Hematopoietic multipotent progenitor cell treated with erythropoietin and hydrocortisone succinate and interleukin-3 and kit ligand, for 8 days (in vitro differentiated cells): ENCODE results near the gene EID1.
A peak's percentile ranks its signal among the peaks of the same experiment; 100 is the strongest.

ENCODE experiments used
- DNase-seq: peaks from one replicate; pipeline ENCODE4 v3.0.0-alpha.2; 2015

The EID1 gene

GRCh38 chr15:48914717-48915116 is 36.8 kb downstream of the EID1 start:
- DNase-seq: peak; percentile 23

GRCh38 chr15:48915861-48916260 is 37.9 kb downstream of the EID1 start:
- no peak for DNase-seq

GRCh38 chr15:48916721-48917120 is 38.8 kb downstream of the EID1 start:
- DNase-seq: no peak

DNA sequence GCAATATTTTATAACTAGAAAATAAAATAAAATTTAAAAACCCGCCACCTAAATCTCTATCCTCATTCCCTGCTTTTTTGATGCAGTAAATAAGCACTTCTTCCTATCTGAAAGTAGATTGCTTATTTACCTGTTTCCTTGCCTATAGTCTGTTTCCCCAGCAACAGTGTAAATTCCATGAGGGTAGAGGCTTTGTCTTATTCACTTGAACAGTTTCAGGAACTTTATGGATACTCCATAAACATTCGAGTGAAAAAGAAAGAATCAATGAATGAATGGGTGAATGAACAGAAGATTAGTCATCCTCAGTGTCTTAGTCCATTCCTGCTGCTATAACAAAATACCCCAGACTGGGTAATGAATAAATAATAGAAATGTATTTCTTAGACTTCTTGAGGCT is 44.1 kb downstream of the EID1 start:
- DNase-seq: no peak

- no peak for DNase-seq
Observed at GRCh38 chr15:48924528-48925393, 46.8 kb downstream of the EID1 start.

DNA sequence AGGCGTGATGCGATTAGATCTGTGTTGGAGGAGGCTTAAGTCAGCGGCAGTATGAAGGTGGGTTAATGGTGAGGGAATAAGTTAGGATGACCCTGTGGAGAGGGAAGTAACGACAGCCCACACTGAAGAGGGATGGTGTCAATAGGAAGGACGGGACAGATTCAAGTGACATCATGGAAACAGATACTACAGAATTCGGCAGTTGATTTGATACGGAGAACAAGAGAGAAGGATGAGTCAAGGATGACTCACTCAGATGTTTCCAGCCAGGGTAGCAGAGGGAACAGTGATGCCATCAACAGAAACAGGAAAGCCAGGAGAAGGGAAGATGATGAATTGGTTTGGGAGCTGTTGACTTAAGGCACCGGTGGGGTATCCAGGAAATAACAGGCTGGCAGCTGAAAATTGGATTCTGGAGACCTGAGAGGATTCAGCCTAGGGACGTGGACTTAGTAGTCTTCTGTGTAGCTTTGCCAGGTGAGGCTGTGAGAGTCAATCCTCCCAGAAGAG is 47.8 kb downstream of the EID1 start:
- DNase-seq: no peak

DNA sequence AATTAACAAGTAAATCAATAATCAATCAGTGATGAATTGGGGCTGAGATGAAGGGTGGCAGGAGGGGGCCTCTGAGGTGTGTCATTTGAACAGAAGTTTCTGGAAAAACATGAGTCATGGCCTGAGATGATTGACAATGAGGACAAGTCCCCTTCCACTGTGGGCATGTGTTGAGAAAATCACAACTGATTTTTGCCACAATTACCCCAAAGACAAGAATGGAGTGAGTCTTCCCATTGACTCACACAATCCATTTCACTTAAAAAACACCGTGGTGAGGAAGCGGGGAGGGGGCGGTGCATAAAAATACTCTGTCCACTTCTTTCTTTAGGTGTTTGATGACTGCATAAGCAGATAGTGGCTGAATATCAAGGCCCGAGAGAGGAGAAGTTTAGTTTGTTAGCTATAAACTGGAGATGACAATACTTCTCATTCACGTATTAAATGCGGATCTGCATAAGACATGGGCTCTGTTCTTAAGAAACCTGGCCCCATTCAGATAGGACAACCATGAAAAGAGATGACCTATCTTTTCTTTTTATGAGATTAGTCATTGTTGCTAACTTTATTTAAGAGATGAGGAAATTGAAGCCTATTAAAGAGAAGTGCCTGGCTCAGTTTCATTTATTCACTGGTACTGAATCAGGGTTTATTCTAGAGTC is 51.1 kb downstream of the EID1 start:
- no peak for DNase-seq

DNA sequence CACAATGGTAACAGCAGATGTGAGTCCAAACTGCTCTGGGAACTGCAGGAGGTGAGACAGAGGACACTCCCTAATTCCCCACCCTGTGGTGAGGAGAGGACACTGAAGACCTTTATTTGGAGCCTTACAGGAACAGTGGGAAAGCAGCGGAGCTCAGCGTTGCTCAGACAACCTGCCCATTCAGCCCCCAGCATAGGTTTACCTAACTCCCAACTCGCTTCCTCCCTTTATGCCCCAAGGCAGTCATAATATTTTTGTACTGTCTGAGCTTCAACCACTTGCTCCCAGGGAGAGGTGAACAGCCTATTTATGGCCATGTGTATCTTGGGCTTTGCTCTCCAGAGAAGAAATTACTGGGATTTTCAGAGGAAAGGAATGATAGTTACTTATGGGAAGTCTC is 51.7 kb downstream of the EID1 start:
- DNase-seq: no peak
